GM23248 (cell line): ENCODE measurements around the gene IRAK1. TPM values are rescaled to one million over a fixed set of nuclear protein-coding genes. Genes with fewer than 3 reads are reported as not detected.

ENCODE experiments used
- DNase-seq: peaks from one replicate; pipeline ENCODE4 v3.0.0-alpha.2; 2015
- H2AFZ ChIP-seq: fragments of 200-600 bp; sonication (generic); 2 replicates; pipeline ENCODE4 v1.6.1; 2016; ENCODE audit warnings: antibody characterized with exemption
- H3F3A ChIP-seq: fragments of 200-600 bp; sonication (generic); 2 replicates; pipeline ENCODE4 v1.6.1; 2016; ENCODE audit warnings: mild to moderate bottlenecking, antibody characterized with exemption, mixed run types; ENCODE audit not compliant: insufficient read depth
- H3K27ac ChIP-seq: fragments of 200-600 bp; sonication (generic); 2 replicates; pipeline ENCODE4 v1.5.1; 2016; ENCODE audit warnings: mild to moderate bottlenecking
- H3K27me3 ChIP-seq: fragments of 200-600 bp; sonication (generic); replicated peaks from 2 replicates; pipeline ENCODE4 v1.6.1; 2016; ENCODE audit warnings: mild to moderate bottlenecking; ENCODE audit not compliant: insufficient read depth
- H3K36me3 ChIP-seq: fragments of 200-600 bp; sonication (generic); 2 replicates; pipeline ENCODE4 v1.6.1; 2016; ENCODE audit warnings: low read depth, mild to moderate bottlenecking
- H3K4me1 ChIP-seq: fragments of 200-600 bp; sonication (generic); 2 replicates; pipeline ENCODE4 v1.6.1; 2016; ENCODE audit warnings: mild to moderate bottlenecking; ENCODE audit not compliant: insufficient read depth
- H3K4me2 ChIP-seq: fragments of 200-600 bp; sonication (generic); one replicate; pipeline ENCODE4 v1.6.1; 2016; ENCODE audit warnings: mild to moderate bottlenecking; ENCODE audit not compliant: unreplicated experiment
- H3K4me3 ChIP-seq: fragments of 200-600 bp; sonication (generic); 2 replicates; pipeline ENCODE4 v1.5.1; 2016; ENCODE audit warnings: mild to moderate bottlenecking
- H3K79me2 ChIP-seq: fragments of 200-600 bp; sonication (generic); 2 replicates; pipeline ENCODE4 v1.6.1; 2016; ENCODE audit warnings: mild to moderate bottlenecking; ENCODE audit not compliant: insufficient read depth
- H3K9ac ChIP-seq: fragments of 200-600 bp; sonication (generic); 2 replicates; pipeline ENCODE4 v1.6.1; 2016; ENCODE audit warnings: mild to moderate bottlenecking
- H3K9me2 ChIP-seq: fragments of 200-600 bp; sonication (generic); 2 replicates; pipeline ENCODE4 v1.6.1; 2016; ENCODE audit warnings: mixed run types, mild to moderate bottlenecking, moderate library complexity; ENCODE audit not compliant: insufficient read depth
- H3K9me3 ChIP-seq: fragments of 200-600 bp; sonication (generic); one replicate; pipeline ENCODE4 v1.6.1; 2017; ENCODE audit warnings: low read depth
- H4K20me1 ChIP-seq: fragments of 200-600 bp; sonication (generic); 2 replicates; pipeline ENCODE4 v1.6.0; 2016; ENCODE audit not compliant: insufficient read depth
- EZH2 ChIP-seq: fragments of 200-600 bp; sonication (generic); IDR thresholded peaks from 2 replicates; pipeline ENCODE4 v1.6.1; 2018; ENCODE audit warnings: antibody characterized with exemption, mild to moderate bottlenecking; ENCODE audit not compliant: insufficient read depth, poor library complexity, severe bottlenecking
- EZH2phosphoT487 ChIP-seq: fragments of 200-600 bp; sonication (generic); IDR thresholded peaks from 2 replicates; pipeline ENCODE4 v1.6.1; 2018; ENCODE audit warnings: antibody characterized with exemption, moderate library complexity, mild to moderate bottlenecking, low read depth; ENCODE audit not compliant: insufficient read depth
- WGBS, 2 experiments: methylation state at CpG; one replicate each; pipeline ENCODE4 v1.1.6; 2015 to 2017; ENCODE audit warnings: low lambda C conversion rate in 2 of 2, low coverage in 1 of 2; ENCODE audit errors: missing lambda C conversion rate in 2 of 2; 5-methylcytosine and 5-hydroxymethylcytosine counted together
- in situ Hi-C: fragments of 300-500 bp; cut with MboI; formaldehyde crosslinking; loops from 2 replicates; pipeline ENCODE4 v1.15.0; 2020
- polyA plus RNA-seq: library from polyadenylated mRNA; unstranded; fragments of >200 nt; fragmentation: Nextera tagmentation; extraction: Ambion mirVana; gene quantifications from 2 replicates; pipeline ENCODE4 v1.2.1, GENCODE V29; 2016
- total RNA-seq: library from RNA; depleted of rRNA; stranded (reverse); fragments of >200 nt; shearing (Covaris generic); gene quantifications from 2 replicates; pipeline ENCODE4 v1.2.3, GENCODE V29; 2014

Gene IRAK1
- total and polyA plus RNA-seq, 2 experiments from 2014 or later: 54.7 to 58.7 TPM

DNA sequence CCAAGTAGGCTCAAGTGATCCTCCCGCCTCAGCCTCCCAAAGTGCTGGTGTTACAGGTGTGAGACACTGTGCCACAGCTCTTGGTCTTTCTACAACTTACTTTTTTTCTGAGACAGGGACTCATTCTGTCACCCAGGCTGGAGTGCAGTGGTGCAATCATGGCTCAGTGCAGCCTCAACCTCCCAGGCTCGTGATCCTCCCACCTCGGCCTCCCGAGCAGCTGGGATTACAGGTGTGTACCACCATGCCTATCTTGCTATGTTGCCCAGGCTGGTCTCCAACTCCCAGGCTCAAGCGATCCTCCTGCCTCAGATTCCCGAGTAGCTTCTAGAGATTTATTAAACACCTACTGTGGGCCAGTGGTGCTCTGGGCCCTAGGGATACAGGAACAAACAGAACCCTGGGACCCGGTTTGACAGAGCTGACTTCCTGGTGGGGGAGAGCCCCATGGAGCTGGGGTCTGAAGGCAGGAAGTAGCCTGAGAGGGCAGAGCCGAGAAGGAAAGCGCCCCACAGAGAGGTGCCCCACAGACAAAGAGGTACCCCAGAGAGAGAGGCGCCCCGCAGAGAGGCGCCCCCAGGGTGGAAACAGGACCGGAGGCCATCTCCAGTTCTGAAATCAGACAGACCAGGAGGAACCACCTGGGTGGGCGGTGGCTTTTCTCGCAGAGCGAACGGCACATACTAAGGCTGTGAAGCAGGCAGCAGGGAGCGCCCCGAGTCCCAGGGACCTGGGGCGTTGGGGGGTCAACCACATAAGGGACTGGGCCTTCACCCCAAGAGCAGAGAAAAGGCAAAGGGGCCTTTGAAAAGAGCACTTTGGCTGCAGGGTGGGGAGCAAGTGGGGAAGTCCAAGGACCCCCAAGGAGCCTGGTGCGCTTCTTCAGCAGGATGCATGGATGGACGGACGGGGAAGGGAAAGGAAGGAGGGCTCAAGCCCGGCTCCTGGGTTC lies 5.0 kb downstream of the IRAK1 start:
- Histone ChIP-seq H3K9me2 (no peaks in the 10 kb centered on the region), H4K20me1 (no peaks in the 10 kb centered on the region), H3K9me3 (no peaks in the 10 kb centered on the region), H3K4me1 (no peaks in the 10 kb centered on the region), H3K9ac (no peak overlapping the region), H2AFZ (no peak overlapping the region), H3K36me3 (no peaks in the 10 kb centered on the region), H3F3A (no peaks in the 10 kb centered on the region), H3K27ac (no peak overlapping the region), H3K4me3 (no peak overlapping the region), H3K27me3 (no peaks in the 10 kb centered on the region), H3K4me2 (no peak overlapping the region), H3K79me2 (peaks cover 26% of the 10 kb centered on the region)
- TF ChIP-seq EZH2: no peak
- no peak for TF ChIP-seq EZH2phosphoT487
- DNase-seq: no peak
- 80% methylated on average over 12 to 23 of the region's 24 CpGs for WGBS, 2 experiments
- in situ Hi-C loops: no loop called here

DNA sequence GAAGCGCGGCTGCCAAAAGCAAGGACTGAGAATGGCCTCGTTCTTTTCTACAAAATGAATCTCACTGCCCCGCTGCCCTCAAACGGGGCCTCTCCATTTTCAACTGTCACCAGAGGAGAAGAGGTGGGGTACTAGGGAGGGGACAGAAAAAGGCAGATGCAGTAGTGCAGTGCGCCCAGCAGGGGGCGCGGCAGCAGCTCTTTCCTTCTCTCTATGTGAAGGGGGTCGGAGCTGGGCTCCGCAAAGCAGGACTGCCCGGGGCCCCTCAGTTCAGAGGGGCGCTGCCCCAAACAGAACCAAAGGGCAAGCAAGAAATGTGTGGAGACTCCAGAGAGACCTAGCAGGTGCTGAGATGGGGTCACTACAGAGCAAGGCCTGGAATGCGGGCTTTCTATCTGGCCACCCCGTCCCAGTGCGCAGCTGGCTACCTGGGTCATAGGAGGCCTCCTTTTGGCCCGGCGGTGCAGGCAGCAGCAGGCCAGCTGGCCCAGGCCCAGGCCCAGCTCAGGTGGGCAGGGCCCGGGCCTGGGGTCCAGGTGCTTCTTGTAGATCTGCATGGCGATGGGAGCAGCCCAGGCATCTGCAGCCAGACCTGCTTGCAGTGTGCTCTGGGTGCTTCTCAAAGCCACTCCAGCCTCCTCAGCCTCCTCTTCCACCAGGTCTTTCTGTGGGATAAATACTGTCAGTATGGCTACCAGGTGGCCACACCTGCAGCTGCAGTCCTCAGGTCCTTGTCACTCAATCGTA lies 5.9 kb downstream of the IRAK1 start:
- no peak overlapping the region for H2AFZ ChIP-seq
- DNase-seq: peak; percentile 42
- H3K4me2 ChIP-seq: no peak overlapping the region
- H3K27ac ChIP-seq: no peak overlapping the region
- TF ChIP-seq EZH2: no peak
- no peak for TF ChIP-seq EZH2phosphoT487
- H3K27me3 ChIP-seq: no peaks in the 10 kb centered on the region
- no peaks in the 10 kb centered on the region for H3K4me1 ChIP-seq
- H4K20me1 ChIP-seq: no peaks in the 10 kb centered on the region
- H3F3A ChIP-seq: no peaks in the 10 kb centered on the region
- no peaks in the 10 kb centered on the region for H3K36me3 ChIP-seq
- WGBS, 2 experiments: 24 to 37% methylated on average over 11 to 14 of the region's 20 CpGs
- H3K9me2 ChIP-seq: no peaks in the 10 kb centered on the region
- H3K79me2 ChIP-seq: peaks cover 19% of the 10 kb centered on the region
- in situ Hi-C loops: no loop called here
- no peaks in the 10 kb centered on the region for H3K9me3 ChIP-seq
- no peak overlapping the region for H3K4me3 ChIP-seq
- no peak overlapping the region for H3K9ac ChIP-seq

DNA sequence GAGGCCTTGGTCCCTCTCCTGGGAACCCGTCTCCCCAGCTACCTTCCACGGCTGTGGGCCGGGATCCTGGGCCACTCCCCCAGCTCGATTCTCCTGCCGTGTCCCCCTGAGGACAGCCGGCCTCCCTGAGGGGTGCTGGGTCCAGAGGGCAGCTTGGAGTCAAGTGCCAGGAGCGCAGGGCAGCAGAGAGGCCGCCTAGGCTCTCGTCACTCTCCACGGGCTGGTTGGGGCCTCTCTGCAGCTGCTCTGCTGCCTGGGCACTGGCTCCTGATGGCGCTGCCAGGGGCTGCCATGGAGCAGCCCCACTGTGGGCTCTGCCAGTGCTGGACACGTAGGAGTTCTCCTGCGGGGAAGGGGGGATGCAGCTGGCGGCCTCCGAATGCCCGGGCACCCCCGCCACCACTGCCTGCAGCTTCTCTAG lies 6.7 kb downstream of the IRAK1 start:
- H3K4me2 ChIP-seq: no peak overlapping the region
- no peaks in the 10 kb centered on the region for H3F3A ChIP-seq
- H3K27me3 ChIP-seq: no peaks in the 10 kb centered on the region
- in situ Hi-C loops: no loop called here
- H3K9ac ChIP-seq: no peak overlapping the region
- H3K4me1 ChIP-seq: no peaks in the 10 kb centered on the region
- H3K27ac ChIP-seq: no peak overlapping the region
- H3K9me2 ChIP-seq: no peaks in the 10 kb centered on the region
- H3K36me3 ChIP-seq: no peaks in the 10 kb centered on the region
- no peaks in the 10 kb centered on the region for H3K9me3 ChIP-seq
- TF ChIP-seq EZH2phosphoT487 (no peak), EZH2 (no peak)
- H2AFZ ChIP-seq: no peak overlapping the region
- H3K79me2 ChIP-seq: peaks cover 12% of the 10 kb centered on the region
- 72 to 89% methylated on average over 5 to 13 of the region's 17 CpGs for WGBS, 2 experiments
- no peak for DNase-seq
- no peaks in the 10 kb centered on the region for H4K20me1 ChIP-seq
- no peak overlapping the region for H3K4me3 ChIP-seq

DNA sequence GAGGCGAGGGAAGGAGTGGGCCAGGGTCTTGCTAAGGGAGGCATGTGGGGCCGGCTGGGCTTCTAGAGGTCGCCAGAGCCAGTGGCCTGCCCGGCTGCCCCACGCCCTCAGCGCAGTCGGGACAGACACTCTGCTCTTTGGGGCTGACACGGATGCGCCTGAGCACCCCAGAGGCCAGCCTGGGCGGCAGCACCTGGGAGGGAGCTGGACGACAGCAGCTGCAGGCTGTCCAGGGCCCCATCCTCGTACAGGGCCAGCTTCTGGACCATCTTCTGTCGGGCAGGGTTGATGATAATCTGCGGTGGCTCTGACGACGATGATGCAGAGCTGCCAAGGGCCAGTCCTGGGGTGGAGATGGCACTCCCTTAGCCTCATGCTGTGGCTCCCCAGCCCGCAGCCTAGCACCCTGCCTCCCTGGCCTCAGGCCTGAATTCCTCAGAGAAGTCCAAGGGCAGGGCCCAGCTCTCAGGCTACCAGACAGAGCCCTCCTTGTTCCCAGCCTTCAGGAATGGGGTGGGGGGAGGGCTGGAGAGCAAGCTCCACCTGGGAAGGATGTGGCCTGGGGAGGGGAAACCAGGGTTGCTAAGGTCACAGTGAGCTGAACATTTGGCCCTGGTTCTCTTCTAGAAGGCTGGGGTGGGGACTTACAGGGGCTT lies 7.2 kb downstream of the IRAK1 start:
- Histone ChIP-seq H3K9me3 (no peaks in the 10 kb centered on the region), H3K79me2 (peaks cover 8% of the 10 kb centered on the region; the same call in 1 of the 2 replicates), H3K4me1 (no peaks in the 10 kb centered on the region), H3F3A (no peaks in the 10 kb centered on the region), H3K4me2 (no peak overlapping the region), H3K36me3 (no peaks in the 10 kb centered on the region), H3K27ac (no peak overlapping the region), H3K9ac (no peak overlapping the region), H4K20me1 (no peaks in the 10 kb centered on the region), H3K27me3 (no peaks in the 10 kb centered on the region), H3K9me2 (no peaks in the 10 kb centered on the region), H2AFZ (no peak overlapping the region), H3K4me3 (no peak overlapping the region)
- in situ Hi-C loops: no loop called here
- no peak for DNase-seq
- WGBS, 2 experiments: 55 to 71% methylated on average over 8 to 11 of the region's 17 CpGs
- no peak for TF ChIP-seq EZH2phosphoT487
- no peak for TF ChIP-seq EZH2
